ENCODE results near the gene CUX1.

- TF ChIP-seq, protein P1, sequence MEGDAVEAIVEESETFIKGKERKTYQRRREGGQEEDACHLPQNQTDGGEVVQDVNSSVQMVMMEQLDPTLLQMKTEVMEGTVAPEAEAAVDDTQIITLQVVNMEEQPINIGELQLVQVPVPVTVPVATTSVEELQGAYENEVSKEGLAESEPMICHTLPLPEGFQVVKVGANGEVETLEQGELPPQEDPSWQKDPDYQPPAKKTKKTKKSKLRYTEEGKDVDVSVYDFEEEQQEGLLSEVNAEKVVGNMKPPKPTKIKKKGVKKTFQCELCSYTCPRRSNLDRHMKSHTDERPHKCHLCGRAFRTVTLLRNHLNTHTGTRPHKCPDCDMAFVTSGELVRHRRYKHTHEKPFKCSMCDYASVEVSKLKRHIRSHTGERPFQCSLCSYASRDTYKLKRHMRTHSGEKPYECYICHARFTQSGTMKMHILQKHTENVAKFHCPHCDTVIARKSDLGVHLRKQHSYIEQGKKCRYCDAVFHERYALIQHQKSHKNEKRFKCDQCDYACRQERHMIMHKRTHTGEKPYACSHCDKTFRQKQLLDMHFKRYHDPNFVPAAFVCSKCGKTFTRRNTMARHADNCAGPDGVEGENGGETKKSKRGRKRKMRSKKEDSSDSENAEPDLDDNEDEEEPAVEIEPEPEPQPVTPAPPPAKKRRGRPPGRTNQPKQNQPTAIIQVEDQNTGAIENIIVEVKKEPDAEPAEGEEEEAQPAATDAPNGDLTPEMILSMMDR (IDR thresholded peaks at IDR 0.05; ENCODE audit: insufficient read depth, low read depth, low read length): no peak
- no peak for TF ChIP-seq EZH2 (IDR thresholded peaks at IDR 0.05; ENCODE audit: insufficient read depth, low read length)
Measured at GRCh38 chr7:102292813-102293798, 475.7 kb downstream of the CUX1 start.

All from astrocyte (in vitro differentiated cells and primary cell).